DMS114 treated with DMSO at 0.1 percent for 48 hours (cell line): ENCODE measurements around the gene RGS16.

Experiments used
- DNase-seq: peaks from one replicate; lab custom pipeline; 2025; ENCODE audit not compliant: unreplicated experiment; lab: John Stamatoyannopoulos, UW

The RGS16 gene

GRCh38 chr1:182630586-182630985 lies 26.4 kb upstream of the RGS16 start:
- no peak for DNase-seq

DNA sequence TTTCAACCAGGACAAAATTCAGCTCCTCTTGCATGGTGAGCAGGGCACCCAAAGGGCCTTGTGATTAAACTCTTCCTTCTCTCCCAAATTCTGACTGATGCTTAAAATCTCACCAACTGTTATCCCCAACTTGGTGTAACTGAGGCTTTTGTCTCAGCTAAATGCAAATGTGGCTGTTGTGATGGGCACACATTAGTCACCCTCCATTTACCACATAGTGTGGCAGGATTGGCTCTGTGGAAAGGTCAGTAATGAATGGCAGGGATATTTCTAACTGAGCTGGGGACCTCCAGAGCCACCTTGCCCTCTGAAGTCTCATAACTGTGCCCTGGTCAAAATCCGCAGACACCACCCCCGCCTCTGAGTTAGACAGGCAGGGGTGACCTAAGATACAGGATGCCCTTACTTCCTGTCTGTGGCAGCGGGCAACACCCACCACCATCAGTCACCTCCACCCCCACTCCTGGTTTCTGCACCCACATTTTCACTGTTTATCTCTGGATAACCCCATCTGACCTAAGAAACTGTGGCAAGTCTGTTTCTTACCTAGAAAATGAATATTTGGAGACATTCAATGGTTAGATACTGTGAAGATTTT lies 25.4 kb upstream of the RGS16 start:
- no peak for DNase-seq

DNA sequence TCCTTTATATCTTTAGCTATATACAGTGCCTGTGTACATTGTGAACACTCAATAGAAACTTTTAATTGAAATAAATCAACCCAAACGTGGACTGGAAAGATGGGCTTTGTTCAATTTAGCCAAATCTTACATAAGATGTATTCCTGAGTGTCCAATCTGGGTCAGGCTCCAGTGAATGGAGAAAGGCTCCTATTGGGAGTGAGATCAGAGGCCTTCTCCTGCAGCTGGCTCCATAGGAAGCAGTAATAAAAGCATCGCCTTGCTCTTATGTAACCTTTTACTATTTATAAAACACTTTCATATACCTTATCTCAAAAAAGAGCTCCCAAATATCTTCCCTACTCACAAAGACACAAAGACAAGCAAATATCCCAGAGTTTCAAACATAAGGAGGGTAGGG lies 24.9 kb upstream of the RGS16 start:
- DNase-seq = no peak

DNA sequence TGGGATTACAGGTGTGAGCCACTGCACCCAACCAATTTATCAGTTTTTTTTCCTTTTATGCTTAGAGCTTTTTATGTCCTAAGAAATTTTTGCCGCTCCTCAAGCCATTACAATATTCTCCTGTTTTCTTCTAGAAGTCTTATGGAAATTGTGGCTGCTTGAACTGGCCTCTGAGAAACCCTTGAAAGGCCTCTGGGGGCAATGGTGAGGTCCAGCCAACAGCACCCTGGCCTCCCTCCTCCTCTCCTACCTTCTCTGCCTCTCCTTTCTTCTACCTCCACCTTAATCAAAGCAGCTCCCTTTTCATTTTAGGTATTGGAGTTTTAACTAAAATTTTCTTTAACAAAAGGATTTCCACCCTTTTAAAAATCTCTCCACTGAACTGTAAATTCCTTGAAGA lies 24.5 kb upstream of the RGS16 start:
- DNase-seq = no peak

GRCh38 chr1:182627622-182628021 lies 23.4 kb upstream of the RGS16 start:
- DNase-seq = no peak

DNA sequence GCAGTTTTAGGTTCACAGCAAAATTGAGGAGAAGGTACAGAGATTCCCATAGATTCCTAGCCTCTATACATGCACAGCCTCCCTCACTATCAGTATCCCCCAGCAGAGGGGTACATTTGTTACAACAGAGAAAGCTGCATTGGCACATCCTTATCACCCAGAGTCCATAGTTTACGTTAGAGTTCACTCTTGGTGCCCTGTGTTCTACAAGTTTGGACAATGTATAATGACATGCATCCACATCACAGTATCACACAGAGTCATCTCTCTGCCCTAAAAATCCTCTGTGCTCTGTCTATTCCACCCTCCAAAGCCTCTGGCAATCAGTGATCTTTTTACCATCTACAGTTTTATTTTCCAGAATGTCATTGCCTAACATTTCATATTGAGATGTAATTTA lies 22.3 kb upstream of the RGS16 start:
- DNase-seq = no peak

GRCh38 chr1:182625719-182626504 lies 21.7 kb upstream of the RGS16 start:
- DNase-seq = no peak

GRCh38 chr1:182625024-182625423 lies 20.8 kb upstream of the RGS16 start:
- DNase-seq = no peak

GRCh38 chr1:182624577-182624976 lies 20.4 kb upstream of the RGS16 start:
- no peak for DNase-seq

DNA sequence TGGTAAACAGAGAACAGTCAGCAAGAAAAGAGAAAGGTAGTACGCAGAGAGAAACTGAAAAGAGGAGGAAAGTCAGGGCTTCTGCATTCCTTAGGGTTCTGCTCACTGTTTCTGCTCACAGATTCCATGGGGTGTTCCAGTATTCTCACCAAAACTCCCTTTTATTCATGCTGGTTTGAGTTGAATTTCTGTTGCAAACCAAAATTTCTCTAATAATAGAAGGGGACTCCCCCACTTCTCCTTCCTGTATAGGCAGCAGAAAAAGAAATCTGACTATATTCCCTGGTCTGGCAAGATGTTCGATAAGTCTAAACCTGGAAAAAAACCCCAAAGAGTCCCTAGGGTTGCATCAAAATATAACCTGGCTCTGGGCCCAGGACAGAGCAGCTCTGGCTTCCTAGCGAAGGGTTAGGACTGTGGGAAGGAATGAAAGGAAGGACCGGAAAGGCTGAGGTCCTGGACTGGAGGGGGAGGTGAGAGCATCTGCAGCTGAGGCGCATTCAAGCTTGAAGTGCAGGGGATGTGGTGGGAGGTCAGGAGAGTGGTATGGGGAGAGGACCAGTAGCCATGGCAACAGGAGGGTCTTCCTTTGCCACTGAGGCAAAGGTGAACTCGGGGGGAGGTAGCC lies 18.8 kb upstream of the RGS16 start:
- no peak for DNase-seq

DNA sequence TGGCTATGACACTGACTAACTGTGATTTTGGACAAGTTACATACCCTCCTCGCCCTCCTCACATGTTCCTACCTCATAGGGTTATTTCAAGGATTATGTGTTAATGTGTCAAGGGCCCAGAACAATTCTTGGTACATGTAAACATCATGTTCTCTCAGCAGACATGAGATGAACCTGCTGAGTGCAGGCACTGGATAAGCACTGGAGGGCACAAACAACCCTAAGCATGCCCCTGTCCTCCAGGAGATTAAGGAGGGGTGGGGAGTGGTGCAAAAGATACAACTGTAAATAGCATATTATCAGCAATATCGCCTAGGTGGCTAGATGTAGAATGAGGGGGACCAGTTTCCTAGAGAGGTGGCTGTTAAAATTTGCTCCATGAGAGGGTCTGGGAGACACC lies 17.7 kb upstream of the RGS16 start:
- no peak for DNase-seq

DNA sequence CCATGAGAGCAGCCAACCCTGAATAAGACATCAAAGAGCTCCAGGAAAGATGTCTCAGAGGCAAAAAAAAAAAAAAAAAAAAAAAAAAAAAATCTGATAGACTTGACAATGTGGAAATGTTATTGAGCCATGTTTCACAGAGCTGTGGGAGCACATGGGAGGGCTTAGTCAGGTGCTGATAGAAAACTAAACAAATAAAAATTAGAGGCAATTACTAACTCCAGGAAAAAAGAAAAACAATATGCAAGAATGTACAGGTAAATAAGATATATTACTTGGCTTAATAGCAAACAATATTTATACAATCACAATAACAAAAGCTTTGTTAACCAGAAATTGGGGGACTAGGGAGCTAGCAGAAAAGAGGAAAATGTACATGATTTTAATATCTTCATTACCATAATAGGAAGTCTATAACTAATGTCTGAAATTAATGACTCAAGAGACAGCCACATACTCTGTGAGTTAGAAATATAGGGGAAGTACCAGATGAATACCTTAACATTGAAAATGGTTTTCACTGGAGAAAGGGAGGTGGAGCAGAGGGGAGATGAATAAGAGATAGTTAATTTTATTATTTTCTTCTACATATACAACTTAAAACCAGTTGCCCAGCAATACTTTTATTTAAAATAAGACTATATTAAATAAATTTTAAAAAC lies 16.9 kb upstream of the RGS16 start:
- no peak for DNase-seq

- DNase-seq = no peak
Measured at GRCh38 chr1:182617734-182618351, 13.7 kb upstream of the RGS16 start.

- DNase-seq = no peak
Measured at GRCh38 chr1:182617014-182617429, 12.8 kb upstream of the RGS16 start.

- no peak for DNase-seq
Measured at GRCh38 chr1:182616130-182617013, 12.2 kb upstream of the RGS16 start.

- no peak for DNase-seq
Measured at GRCh38 chr1:182615468-182616129, 11.4 kb upstream of the RGS16 start.

GRCh38 chr1:182614796-182615454 lies 10.7 kb upstream of the RGS16 start:
- DNase-seq = peak; percentile 45

DNA sequence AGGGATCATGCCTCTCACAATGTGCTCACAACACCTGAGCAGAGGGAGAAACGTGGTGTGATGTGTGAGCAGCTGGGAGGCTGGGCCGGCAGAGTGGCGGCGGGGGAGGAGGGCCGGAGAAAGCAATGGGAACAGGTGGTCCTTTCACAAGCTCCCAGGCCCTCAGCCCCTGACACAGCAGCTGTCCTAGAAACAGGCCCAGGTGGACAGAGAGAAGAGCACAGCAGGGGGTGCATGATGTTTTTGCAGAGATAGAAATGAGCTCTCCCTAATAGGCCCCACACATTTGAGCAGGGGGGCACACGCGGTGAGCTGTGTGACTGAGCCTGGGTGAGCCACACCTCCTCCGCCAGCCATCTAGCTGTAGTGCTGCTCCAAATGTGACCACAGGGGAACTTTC lies 7.6 kb upstream of the RGS16 start:
- no peak for DNase-seq

DNA sequence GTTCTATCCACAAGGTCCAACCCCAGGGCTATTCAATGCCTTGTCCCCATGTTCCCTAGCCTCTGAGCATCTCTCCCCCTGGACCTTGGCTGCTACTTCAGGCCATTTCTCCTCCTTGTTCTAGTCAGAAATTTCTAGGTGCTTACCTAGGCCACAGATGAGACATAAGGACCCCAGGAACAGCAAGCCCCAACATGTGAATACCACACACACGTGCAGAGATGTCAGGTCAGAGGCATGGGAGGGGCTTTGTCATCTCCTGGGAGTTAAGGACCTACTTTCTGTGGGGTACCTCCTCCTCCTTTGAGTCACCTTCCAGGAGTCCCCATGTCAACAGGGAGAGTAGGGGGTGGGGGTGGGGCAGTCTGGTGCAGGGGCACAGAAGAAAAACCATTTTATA lies 7.1 kb upstream of the RGS16 start:
- no peak for DNase-seq
